Activated effector memory CD4-positive, alpha-beta T cell treated with anti-CD3 and anti-CD28 coated beads, Interleukin-2, amount 50 U/mL, for 16 hours (primary cell): Measurements from ENCODE around the gene MCOLN3.
"Not testable (repeated sequence)": the region's sequence is repeated elsewhere in the genome, so short reads cannot be mapped to it uniquely, and the experiment has no call there.

Experiments used
- DNase-seq: peaks from one replicate; pipeline ENCODE4 v3.0.0-alpha.2; 2020

The MCOLN3 gene

DNA sequence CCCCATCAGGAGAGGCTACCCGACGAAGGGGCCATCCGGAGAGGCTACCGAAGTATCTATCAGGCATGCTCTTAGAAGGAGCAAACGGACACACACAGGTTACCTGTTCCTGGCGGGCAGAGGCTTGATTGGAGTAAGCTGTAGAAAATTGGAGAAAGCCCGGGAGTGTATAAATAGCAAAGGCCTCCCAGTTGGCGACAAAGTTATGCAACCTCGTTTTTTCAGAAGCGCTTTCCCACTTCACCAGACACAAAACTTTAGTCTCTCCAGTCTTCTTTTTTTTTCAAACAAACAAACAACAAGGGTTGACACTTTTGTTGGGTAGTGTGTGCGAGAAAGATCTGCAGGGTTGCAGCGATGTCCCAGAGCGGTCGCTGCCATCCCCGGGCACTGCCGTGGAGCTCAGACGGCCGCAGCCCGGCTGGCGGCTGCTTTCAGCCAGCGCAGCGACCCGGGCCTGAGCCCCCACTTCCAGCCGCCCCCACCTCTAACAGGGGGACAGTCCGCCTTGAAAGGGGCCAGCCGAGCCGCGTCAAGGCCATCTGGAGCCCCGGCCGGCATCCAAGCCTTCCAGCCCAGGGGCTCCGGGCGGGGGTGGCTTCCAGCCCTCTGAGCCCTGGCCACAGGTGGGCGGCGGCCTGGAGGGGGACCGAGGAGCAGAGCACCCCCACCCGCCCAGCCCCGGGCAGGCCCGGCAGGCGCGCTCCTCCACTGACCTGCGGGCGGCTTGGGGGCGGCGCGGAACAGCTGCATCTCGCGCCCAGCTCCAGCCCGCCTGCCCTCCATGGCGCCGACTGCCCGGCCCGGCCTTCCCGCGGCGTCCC lies 616 bp downstream of the MCOLN3 start:
- no peak for DNase-seq

GRCh38 chr1:85047144-85047471 lies 1.2 kb downstream of the MCOLN3 start:
- no peak for DNase-seq

DNA sequence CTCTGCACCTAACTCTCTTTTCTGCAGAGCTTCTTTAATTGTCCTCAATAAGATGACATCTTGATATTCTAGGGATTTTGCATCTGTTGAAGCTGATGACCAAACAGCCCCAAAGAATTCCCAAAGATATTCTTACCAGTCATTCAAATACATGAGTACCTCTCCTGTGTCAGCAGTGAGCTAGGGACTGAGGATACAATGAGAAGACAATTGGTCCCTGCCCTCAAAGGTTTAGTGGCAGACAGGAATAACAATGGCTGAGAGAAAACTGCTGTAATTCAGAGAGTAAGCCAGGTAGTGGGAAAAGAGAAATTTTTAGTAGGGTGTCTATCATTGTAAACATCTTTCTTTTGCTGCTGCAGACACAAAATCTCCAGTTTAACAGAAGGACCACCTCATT lies 5.9 kb downstream of the MCOLN3 start:
- DNase-seq = no peak

DNA sequence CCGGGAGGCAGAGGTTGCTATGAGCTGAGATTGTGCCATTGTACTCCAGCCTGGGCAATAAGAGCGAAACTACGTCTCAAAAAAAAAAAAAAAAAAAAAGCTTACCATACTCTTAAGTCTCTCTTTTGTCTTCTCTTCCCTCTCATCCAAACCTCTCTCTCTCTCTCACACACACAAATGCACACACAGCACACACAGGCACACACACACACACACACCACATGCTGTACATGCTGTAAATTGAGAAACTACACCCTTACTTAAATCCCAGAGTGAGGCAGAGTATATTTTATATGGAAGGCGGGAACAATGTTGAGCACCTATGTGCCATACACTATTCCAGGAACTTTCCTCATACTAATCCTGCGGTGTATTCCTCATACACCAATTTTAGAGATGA lies 6.5 kb downstream of the MCOLN3 start:
- no peak for DNase-seq

- no peak for DNase-seq
These were observed 15.1 kb downstream of the MCOLN3 start for GRCh38 chr1:85033221-85033620.

- DNase-seq = no peak
These were observed 17.8 kb downstream of the MCOLN3 start for GRCh38 chr1:85030536-85030935.

- no peak for DNase-seq
These were observed 20.1 kb downstream of the MCOLN3 start for GRCh38 chr1:85028151-85028550.

DNA sequence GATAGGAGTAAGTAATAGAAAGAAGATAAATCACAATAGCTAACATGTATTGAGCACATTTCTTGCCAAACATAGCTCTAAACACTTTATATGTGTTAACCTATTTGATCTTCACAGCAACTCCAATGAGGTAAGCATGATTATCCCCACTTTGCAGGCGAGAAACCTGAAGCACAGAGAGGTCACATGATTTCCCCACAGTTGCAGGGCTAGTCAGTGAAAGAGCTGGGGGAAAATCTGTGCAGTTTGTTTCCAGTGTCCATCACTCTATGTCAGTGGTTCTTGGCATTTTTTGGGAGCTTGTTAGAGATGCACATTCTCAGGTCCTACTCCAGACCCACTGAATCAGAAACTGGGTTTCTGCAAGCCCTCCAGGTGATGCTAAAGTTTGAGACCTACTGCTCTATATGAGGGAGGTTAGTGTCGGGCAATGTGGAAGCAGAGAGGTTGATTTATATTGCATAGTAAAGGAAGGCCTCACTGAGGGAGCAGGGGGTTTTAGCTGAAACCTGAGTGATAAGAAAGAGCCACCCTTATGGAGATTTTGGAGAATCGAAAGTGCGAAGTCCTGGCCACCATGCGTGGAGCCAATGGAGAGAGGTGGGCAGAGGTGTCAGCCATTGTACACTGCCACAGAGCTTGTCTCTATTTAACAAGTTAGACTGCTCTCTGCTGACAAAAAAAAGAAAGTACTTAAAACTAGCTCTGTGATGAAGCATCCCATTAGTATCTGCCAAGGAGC lies 20.9 kb downstream of the MCOLN3 start:
- DNase-seq = peak; percentile 63

DNA sequence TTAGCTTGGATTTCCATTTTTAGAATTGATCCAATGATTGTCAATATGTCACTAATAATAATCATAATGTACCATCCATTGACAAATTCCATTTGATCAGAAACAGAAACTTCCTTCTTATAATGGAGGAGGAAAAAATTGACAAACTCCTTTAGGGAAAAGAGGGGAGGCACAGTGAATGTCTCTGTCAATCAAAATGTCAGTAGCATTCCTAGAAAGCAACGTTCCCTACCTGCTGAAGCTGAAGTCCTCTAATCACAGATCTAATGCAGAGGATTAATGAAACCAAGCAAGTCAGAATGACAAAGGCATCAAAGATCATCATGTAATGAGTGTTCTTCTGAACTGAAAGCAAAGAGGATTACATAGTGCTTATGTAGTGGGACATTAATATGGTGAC lies 22.4 kb downstream of the MCOLN3 start:
- no peak for DNase-seq

DNA sequence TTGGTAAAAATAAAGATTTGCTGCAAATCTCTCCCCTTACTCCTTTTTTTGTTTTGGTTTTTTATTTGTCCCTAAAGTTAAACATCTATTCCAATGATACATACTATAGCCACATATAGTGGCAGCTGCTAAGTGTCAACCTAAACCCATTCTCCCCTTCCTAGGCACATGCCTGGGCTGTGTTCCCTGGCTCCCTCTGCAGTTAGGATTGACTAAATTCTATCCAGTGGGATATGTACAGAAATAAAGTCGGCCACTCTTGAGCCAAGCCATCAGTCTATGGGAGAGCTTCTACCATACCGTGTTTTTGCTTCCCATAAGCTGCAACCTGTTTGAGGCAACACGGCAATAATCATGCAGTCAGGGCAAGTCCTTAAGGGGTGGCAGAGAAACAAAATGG lies 23.6 kb downstream of the MCOLN3 start:
- DNase-seq = no peak

DNA sequence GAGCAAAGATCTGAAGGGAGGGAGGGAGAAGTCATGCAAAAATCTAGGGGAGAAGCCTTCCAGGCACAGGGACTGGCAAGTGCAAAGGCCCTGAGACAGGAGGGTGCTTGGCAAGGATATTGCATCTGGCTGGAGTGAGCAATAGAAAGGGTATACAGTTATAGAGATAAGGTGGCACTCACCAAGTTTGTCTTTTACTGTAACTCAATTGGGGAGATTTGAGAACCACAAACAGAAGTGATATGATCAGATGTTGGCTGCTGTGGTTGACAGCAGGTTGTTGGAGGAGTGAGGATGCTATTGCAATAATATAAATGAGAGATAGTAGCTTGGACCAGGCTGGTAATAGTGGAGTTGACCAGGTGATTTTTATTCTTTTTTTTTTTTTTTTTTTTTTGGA lies 25.6 kb downstream of the MCOLN3 start:
- no peak for DNase-seq

GRCh38 chr1:85019994-85020393 lies 28.3 kb downstream of the MCOLN3 start:
- DNase-seq = no peak

DNA sequence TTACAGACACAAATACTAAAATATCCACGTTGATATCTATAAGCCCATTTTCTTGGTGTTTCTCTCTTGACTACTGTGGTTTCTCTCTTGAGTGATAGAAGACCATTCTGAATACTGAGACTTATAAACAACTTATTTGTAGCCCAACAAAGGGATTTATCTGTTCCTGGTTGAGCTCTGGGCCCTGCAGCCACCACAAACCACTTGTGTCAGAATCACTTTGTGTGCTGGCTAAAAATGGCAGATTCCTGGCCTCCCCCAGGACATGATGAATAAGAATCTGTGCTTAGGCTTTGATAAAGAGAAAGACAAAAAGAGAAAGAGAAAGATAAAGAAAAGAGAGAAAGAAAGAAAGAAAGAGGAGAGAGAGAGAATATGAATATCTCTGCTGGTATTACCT lies 32.5 kb downstream of the MCOLN3 start:
- no peak for DNase-seq

DNA sequence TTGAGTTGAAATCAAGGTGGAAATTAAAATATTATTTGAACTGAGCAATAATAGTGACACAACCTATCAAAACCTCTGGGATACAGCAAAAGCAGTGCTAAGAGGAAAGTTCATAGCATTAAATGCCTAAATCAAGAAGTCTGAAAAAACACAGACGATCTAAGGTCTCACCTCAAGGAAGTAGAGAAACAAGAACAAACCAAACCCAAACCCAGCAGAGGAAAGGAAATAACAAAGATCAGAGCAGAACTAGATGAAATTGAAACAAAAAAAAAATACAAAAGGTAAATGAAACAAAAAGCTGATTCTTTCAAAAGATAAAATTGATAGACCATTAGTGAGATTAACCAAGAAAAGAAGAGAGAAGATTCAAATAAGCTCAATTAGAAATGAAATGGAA lies 42.7 kb downstream of the MCOLN3 start:
- not testable (repeated sequence) for DNase-seq

- no peak for DNase-seq
These were observed 46.6 kb downstream of the MCOLN3 start for GRCh38 chr1:85001742-85002141.

- peak; percentile 79 for DNase-seq
These were observed 49.5 kb downstream of the MCOLN3 start for GRCh38 chr1:84998642-84999280.

GRCh38 chr1:84997667-84998600 lies 50.4 kb downstream of the MCOLN3 start:
- no peak for DNase-seq

DNA sequence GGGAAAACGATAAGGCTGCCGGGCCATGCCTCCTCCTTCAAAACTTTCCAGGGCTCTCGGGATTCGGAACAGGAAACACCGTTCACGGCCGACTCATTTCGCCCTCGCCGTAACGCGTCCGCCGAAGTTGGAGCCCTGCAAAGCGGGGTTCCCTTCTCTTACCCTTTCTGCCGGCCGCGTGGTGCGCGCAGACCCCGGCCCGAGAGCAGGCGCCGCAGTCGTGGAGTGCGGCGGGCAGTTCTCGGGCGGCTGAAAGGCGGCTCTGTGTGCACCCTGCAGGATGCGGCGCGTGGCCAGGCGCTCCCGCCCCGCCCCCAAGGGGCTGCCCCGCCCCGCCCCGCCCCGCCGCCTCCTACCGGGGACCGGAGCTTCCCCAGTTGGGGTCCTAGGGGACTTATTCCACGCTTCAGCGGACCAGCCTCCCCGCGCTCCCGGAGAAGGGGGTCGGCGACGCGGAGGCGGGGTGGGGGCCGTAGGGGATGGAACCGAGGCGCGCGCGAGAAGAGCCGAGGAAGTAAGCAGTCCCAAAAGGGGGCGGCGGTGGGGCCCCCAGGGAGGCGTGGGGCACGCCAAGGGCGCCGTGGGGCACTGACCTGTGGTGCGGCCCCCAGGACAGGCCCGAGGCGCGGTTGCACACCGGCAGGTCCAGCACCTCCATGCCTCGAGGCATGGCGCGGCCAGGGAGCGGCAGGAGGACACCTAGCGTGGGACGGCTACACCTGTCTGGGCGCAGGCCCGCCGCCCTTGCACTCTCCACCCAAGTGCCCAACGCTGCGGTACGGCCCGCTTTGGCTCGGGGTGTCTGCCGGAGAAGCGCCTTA lies 51.2 kb downstream of the MCOLN3 start, which contains the start of gene MCOLN2:
Gene MCOLN2, minus strand, starts transcription at position 268 of the 821 bp plus-strand sequence. Its CDS starts 241 bp downstream, at position 27.
- DNase-seq = peak; percentile 81

GRCh38 chr1:84995484-84996334 lies 52.6 kb downstream of the MCOLN3 start:
- DNase-seq = no peak

- DNase-seq = no peak
These were observed 57.0 kb downstream of the MCOLN3 start for GRCh38 chr1:84991097-84991920.
